ENCODE measurements around the gene CPPED1.
"Not testable (repeated sequence)": the region's sequence is repeated elsewhere in the genome, so short reads cannot be mapped to it uniquely, and the experiment has no call there.

Gene CPPED1

GRCh38 chr16:12801511-12802042, 2.1 kb downstream of the CPPED1 start:
- DNase-seq, result peak; percentile 88

GRCh38 chr16:12800817-12801216, 2.9 kb downstream of the CPPED1 start:
- DNase-seq, result no peak

- not testable (repeated sequence) for DNase-seq
These were observed 3.7 kb downstream of the CPPED1 start for GRCh38 chr16:12799996-12800395.

- DNase-seq, result no peak
These were observed 4.8 kb downstream of the CPPED1 start for GRCh38 chr16:12798846-12799245.

- no peak for DNase-seq
These were observed 5.5 kb downstream of the CPPED1 start for GRCh38 chr16:12798171-12798570.

GRCh38 chr16:12796498-12796897, 7.2 kb downstream of the CPPED1 start:
- DNase-seq, result peak; percentile 37

- no peak for DNase-seq
These were observed 8.9 kb downstream of the CPPED1 start for GRCh38 chr16:12794486-12795387.

GRCh38 chr16:12793865-12794240, 9.8 kb downstream of the CPPED1 start:
- DNase-seq, result no peak

GRCh38 chr16:12793120-12793864, 10.4 kb downstream of the CPPED1 start:
- DNase-seq, result no peak

- not testable (repeated sequence) for DNase-seq
These were observed 11.2 kb downstream of the CPPED1 start for GRCh38 chr16:12792528-12792927.

- DNase-seq, result no peak
These were observed 12.3 kb downstream of the CPPED1 start for GRCh38 chr16:12791340-12791739.

- DNase-seq, result no peak
These were observed 14.9 kb downstream of the CPPED1 start for GRCh38 chr16:12788758-12789157.

GRCh38 chr16:12786081-12786480, 17.6 kb downstream of the CPPED1 start:
- DNase-seq, result no peak

- DNase-seq, result no peak
These were observed 19.6 kb downstream of the CPPED1 start for GRCh38 chr16:12784076-12784475.

GRCh38 chr16:12781777-12782176, 21.9 kb downstream of the CPPED1 start:
- no peak for DNase-seq

- no peak for DNase-seq
These were observed 23.2 kb downstream of the CPPED1 start for GRCh38 chr16:12780467-12780866.

GRCh38 chr16:12778726-12779125, 25.0 kb downstream of the CPPED1 start:
- no peak for DNase-seq

GRCh38 chr16:12775656-12776236, 27.9 kb downstream of the CPPED1 start:
- DNase-seq, result no peak

GRCh38 chr16:12773221-12773620, 30.5 kb downstream of the CPPED1 start:
- no peak for DNase-seq

- DNase-seq, result no peak
These were observed 32.3 kb downstream of the CPPED1 start for GRCh38 chr16:12771341-12771798.

- no peak for DNase-seq
These were observed 34.2 kb downstream of the CPPED1 start for GRCh38 chr16:12769525-12769924.

GRCh38 chr16:12767897-12768296, 35.8 kb downstream of the CPPED1 start:
- DNase-seq, result no peak

GRCh38 chr16:12766853-12767252, 36.8 kb downstream of the CPPED1 start:
- DNase-seq, result no peak

All from HCEC 1CT (cell line).